Erythroblast (primary cell): Measurements from ENCODE around the gene TBC1D25.

Experiments used
- DNase-seq, 2 experiments: peaks; one replicate each; lab custom pipeline; 2025; lab: John Stamatoyannopoulos, UW
- GATA1 ChIP-seq: IDR thresholded peaks from 2 replicates; pipeline ENCODE4 v1.6.1; 2011; ENCODE audit warnings: low read depth, mild to moderate bottlenecking, control low read depth, low read length, moderate library complexity
- POLR2A ChIP-seq: IDR thresholded peaks from 2 replicates; pipeline ENCODE4 v1.6.1; 2011; ENCODE audit warnings: mild to moderate bottlenecking, low read length

Gene TBC1D25

DNA sequence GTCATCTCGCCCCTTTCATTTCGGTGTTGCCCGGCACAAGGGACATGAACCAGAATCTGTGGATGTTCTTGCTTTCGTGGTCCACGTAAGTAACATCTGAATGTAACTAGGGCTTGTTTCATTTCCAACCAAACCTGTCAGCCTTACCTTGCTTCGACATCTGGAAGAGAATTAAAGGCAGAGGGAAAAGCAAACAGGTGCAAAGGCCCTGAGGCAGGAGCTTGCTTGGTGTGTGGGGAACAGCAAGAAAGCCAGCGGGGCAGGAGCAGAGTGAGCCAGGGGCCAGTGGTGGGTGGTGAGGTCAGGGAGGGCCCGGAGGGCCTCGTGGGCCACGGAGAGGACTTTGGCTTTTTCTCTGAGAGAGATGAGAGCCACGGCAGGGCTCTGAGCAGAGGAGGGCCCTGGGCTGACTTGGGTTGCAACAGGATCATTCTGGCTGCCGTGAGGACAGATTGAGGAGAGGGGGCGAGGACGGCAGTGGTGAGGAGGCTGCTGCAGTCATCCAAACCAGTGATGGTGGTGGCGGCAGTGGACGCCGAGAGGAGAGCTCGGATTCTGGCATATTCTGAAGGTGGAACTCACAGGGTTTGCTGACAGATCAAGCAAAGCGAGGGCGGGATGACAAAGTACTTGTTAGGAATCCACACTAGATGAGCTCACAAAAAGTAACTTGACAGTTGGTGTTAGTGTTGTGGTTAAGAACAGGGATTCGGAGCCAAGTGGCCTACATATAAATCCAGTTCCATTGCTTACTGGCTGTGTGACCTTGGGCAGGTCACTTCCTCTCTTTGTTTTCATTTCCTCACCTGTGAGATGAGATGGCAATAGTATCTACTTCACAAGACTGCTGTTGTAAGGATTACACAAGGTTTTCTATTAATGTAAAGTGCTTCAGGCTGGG lies 50.9 kb downstream of the TBC1D25 start:
- no peak for DNase-seq
- TF ChIP-seq POLR2A (no peak), GATA1 (no peak)

DNA sequence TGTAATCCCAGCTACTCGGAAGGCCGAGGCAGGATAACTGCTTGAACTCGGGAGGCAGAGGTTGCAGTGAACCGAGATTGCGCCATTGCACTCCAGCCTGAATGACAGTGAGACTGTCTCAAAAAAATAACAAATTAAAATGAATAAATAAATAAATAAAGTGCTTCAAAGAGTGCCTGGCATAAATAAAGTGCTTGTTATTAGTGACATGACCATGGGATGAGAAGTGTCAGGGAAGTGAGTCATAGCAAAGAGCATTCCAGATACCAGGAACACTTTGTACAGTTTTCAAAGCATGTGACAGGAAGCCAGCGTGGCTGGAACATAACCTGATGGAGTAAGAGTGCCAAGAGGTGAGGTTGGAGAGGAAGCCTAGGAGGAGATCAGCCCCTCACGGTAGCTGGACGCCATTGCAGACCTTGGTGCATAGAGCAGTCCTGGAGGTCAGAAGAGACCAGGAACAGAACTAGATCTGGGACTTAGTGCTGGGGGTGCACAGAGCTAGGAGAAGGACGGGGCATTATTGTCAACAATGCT lies 51.8 kb downstream of the TBC1D25 start:
- TF ChIP-seq GATA1 = no peak
- TF ChIP-seq POLR2A = no peak
- no peak for DNase-seq

DNA sequence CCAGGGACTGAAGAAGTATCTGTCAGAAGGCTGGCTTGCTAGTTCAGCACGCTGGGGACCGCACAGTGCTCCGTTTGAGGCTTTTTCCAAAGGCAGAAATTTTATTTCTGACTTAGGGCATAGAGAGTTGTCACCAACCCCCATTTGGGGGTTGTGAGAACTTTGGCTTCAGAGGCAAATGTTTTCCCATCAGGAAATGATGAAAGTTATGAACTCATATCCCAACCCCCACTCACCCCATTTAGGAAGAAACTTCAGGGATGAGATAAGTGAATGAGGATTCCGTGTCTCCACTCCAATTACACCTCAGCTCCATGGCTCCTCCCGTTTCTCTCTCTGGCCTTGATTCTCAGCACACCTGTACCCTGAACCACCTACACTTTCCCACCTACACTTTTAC lies 53.5 kb downstream of the TBC1D25 start:
- no peak for DNase-seq
- TF ChIP-seq GATA1 (no peak), POLR2A (no peak)

DNA sequence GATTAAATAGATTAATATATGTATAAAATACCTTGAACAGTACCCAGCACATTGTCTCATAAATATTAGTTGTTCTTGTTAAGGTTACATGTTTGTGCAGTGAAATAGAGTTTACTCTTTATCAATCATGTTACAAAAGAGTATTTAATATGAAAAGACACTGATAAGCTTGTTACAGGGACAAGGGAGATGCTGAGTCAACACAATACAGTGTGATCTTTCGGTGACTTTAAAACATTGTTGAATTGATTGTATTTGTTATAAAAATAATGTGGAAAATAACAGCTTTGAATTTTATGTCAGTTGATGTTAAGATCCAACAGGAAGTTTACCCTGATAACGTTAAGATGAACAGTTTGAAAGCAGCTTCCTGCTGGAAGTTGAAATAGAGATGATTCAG lies 56.4 kb downstream of the TBC1D25 start:
- TF ChIP-seq GATA1 = no peak
- no peak for TF ChIP-seq POLR2A
- no peak for DNase-seq

DNA sequence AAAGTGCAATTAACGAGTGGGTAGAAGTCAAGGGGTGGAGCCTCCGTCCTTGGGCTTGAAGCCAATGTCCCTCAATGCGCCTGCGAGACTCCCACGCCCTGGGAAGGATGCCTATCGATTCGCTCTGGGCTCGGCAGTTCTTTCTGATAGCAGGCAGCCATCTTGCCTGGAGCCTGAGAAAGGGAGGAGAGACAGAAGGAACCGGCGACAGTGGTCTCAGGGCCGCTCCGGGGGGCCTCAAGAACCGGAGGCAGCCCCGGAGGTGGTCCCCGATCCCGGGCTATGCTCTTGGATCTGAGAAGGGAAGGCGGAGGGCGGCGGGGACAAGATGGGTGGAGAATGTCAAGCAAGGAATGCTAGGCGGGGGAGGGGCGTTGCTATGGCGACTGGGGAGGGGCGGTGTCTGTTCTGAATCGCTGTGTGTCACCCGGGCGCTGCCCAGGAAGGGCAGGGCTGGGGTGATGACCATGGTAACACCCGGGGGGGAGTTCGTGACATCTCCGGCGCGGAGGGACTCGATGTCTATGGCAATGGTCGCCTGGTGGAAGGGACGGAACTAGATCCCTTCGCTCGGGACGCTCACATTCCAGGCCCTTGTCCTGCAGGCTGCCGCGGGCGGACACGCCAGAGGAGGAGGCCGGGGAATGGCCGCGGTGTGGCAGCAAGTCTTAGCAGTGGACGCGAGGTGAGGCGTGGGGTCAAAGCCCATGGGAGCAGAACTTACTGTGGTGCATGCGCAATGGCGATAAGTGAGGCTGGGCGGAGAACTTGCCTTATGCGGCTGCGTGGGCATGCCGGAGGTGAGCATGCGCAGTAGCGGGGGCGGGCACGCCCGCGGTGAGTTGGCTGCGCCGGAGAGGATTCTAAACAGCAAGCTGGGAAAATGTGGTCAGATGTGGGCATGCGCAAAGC lies 58.1 kb downstream of the TBC1D25 start, which contains the start of gene WDR13:
WDR13 (plus strand) TSS at position 140 of the 912 bp plus-strand sequence; CDS start at position 645, 505 bp downstream.
- peak; percentile 94 for DNase-seq
- TF ChIP-seq GATA1 (no peak), POLR2A (peak; percentile 71)

DNA sequence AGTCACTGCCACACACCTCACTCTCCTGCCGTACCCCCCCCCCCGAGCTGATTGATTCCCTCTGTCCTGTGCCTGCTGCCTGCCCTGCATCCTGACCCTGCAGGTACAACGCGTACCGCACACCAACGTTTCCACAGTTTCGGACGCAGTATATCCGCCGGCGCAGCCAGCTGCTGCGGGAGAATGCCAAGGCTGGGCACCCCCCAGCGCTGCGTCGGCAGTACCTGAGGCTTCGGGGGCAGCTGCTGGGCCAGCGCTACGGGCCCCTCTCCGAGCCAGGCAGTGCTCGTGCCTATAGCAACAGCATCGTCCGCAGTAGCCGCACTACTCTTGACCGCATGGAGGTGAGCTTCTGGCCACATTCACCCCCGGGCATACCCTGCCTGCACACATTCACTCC lies 59.1 kb downstream of the TBC1D25 start:
- no peak for TF ChIP-seq POLR2A
- no peak for DNase-seq

DNA sequence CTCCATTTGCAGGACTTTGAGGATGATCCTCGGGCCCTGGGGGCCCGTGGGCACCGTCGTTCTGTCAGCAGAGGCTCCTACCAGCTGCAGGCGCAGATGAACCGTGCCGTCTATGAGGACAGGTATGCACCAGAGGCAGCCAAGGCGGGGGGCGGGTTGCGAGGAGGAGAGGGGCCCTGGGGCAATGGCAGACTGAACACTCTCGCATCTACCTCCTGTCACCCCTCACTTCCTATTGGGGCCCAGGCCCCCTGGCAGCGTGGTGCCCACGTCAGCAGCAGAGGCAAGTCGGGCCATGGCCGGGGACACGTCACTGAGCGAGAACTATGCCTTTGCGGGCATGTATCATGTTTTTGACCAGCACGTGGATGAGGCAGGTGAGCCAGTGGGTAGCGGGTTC lies 59.8 kb downstream of the TBC1D25 start:
- TF ChIP-seq POLR2A (no peak), GATA1 (no peak)
- DNase-seq = no peak

DNA sequence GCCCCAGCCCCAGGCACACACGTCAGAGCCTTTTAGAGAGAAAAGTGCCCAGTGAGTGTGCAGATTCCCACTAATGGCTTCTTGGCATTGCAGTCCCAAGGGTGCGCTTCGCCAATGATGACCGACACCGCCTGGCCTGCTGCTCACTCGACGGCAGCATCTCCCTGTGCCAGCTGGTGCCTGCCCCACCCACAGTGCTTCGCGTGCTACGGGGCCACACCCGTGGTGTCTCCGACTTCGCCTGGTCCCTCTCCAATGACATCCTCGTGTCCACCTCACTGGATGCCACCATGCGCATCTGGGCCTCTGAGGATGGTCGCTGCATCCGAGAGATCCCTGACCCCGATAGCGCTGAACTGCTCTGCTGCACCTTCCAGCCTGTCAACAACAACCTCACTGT lies 60.7 kb downstream of the TBC1D25 start:
- no peak for DNase-seq
- TF ChIP-seq POLR2A (no peak), GATA1 (no peak)

DNA sequence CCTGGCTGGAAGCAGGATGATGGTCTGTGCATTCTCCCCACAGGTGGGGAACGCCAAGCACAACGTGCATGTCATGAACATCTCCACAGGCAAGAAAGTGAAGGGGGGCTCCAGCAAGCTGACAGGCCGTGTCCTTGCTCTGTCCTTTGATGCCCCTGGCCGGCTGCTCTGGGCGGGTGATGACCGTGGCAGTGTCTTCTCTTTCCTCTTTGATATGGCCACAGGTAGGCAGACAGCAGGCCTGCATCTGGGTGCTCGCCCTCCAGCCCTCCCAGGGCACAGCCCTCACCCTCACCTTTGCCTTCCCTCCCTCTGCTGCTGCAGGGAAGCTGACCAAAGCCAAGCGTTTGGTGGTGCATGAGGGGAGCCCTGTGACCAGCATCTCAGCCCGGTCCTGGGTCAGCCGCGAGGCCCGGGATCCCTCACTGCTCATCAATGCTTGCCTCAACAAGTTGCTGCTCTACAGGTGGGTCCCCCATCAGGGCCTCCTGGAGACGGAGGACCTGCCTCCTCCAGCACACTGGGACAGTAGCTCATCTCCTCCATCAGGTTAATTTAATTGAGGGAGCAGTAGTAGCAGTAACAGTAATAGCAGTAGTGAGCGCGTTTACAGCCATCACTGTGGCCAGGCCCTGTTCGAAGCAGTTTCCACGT lies 62.4 kb downstream of the TBC1D25 start:
- no peak for TF ChIP-seq GATA1
- TF ChIP-seq POLR2A = no peak
- no peak for DNase-seq

DNA sequence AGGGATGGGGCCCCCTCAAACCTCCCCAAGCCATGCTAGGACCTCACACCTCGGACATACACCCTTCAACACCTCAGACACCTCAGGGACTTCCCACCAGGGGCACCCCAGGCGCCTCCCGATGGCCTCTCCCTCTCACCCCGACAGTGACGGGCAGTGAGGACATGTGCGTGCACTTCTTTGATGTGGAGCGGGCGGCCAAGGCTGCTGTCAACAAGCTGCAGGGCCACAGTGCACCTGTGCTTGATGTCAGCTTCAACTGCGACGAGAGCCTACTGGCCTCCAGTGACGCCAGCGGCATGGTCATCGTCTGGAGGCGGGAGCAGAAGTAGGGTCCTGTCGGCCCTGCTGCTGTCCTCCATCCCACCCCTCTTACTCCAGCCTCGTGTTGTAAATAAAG lies 65.2 kb downstream of the TBC1D25 start:
- TF ChIP-seq POLR2A (no peak), GATA1 (no peak)
- no peak for DNase-seq

DNA sequence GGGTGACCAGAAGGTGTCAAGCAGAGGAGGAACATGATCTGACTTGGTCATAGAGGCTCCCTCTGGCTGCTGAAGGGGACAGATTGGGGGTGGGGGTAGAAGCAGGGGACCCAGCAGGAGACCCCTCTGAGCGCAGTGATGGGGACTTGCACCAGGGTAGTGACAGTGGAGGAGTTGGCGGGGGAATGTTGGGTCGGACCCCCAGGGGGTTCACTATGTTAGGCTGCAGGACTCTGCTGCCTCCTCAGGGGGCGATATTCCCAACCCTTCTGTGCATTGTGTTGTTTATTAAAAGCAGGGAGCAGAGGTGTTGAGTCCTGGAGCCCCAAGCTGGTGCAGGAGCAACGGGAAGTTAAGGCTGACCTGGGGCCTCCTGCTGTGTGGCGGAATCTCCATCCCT lies 66.6 kb downstream of the TBC1D25 start:
- no peak for TF ChIP-seq POLR2A
- TF ChIP-seq GATA1 = no peak
- no peak for DNase-seq

DNA sequence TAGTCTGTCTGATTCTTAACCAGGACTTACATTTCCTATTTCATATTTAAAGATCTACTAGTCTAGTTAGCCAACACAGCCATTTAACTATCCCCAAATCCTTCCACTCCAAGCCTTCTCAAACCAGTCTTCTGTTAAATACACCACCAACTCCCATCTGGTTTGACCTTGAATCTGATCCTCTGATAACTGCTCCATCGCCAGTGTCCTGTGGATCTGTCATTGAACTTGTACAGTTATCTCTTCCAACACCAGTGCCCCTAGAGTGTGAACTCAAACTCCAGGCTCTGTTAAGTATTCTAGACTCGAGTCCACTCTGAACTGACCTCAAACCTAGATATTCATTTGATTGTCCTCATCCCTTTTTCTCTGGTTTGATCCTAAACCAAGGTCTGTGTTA lies 72.2 kb downstream of the TBC1D25 start:
- no peak for DNase-seq
- TF ChIP-seq POLR2A (no peak), GATA1 (no peak)
